GM21717 (cell line): Measurements from ENCODE around the gene SURF2.

Experiments used
- ATAC-seq: cut with Tn5 transposase; IDR thresholded peaks from one replicate; pipeline ENCODE4 v1.9.1; 2021; ENCODE audit warnings: mild to moderate bottlenecking, moderate library complexity; ENCODE audit not compliant: unreplicated experiment

SURF2 gene

DNA sequence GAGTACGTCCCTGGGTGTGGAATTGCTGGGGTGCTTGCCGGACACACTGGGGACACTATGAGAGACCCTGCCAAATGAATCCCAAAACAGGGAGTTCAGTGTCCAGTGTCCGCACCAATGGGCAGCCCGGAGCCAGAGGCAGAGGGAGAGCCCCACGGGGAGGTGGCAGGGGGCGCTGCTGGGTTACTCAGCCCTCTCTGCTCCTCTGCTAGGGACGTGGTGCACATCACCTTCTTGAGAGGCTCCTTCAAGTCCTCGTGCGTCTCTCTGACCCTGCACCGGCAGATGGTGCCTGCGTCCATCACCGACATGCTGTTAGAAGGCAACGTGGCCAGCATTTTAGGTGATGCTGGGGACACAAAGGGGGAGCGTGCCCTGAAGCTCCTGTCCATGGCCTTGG is 40.6 kb downstream of the SURF2 start:
- no peak for ATAC-seq

DNA sequence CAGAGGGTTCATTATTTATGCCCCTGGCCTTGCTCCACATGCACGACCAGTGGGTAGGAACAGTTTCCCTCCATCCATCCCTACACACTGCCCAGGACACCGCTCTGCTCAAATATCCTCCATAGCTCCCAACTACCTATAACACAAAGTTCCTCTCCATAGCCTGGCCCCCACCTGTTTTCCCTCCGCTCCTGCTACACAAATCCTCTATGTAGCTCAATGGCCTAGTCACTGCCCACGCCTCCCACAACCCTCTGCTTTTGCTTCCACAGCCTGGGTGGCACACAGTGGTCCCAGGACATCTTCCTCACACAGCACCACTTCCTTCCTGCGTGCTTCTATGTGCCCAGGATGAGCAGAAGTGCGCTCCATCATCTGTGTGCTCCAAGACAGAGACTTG is 41.0 kb downstream of the SURF2 start:
- no peak for ATAC-seq

DNA sequence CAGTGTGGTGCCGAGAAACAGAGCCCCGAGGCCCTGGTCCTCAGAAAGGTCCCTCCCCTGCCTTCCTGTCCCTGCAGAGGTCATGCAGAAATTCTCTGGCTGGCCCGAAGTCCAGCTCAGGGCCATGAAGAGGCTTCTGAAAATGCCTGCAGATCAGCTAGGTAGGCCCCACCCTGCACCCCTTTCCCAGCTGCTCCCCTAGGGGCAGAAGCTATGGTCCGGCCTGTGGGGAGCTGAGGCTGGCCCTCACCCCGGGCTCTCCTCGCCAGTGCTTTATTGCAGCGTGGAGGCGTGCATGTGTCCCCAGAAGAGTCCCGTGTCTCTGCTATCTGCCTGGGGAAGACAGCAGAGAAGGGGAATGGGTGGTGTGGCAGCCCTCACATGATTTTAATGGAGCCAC is 41.5 kb downstream of the SURF2 start:
- no peak for ATAC-seq

DNA sequence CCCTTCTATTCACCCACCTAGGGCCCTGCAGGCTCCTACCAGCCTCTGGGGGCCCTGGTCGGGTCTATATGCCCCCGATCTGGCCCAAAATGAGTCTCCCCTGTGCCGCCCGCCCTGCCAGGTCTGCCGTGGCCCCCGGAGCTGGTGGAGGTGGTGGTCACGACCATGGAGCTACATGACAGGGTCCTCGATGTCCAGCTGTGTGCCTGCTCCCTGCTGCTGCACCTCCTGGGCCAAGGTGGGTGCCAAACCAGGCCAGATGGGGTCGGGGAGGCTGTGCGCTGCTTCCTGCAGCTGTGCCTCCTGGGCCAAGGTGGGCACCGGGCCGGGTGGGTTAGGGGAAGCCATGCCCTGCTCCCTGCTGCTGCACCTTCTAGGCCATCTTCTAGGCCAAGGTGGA is 43.9 kb downstream of the SURF2 start:
- ATAC-seq = no peak

DNA sequence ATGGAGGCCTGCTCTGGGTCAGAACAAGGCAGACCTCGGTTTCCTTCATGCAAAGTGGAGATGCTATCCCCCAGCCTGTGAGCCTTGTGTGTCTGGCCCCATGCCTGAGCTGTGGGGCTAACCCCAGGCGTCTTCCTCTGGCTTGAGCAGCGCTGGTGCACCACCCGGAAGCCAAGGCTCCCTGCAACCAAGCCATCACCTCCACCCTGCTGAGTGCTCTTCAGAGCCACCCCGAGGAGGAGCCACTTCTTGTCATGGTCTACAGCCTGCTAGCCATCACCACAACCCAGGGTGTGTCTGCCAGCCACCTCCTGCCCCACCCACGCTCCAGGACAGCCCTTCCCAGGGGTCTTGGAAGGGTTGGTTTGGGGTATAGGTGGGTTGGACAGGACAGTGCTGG is 45.2 kb downstream of the SURF2 start:
- ATAC-seq = no peak

DNA sequence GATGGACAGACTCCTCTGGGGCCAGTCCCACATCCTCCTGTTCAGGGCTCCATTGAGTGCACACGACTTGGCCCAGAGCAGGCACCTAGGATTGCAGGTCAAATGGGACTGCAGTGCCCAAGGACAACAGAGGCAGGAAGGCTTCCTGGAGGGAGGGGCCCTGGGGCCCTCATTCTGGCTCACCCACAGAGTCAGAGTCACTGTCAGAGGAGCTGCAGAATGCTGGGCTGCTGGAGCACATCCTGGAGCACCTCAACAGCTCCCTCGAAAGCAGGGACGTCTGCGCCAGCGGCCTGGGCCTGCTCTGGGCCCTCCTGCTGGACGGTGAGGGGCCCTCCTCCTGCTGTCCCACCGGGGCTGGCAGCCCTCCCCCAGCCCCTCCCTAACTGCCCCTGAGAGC is 46.3 kb downstream of the SURF2 start:
- no peak for ATAC-seq

DNA sequence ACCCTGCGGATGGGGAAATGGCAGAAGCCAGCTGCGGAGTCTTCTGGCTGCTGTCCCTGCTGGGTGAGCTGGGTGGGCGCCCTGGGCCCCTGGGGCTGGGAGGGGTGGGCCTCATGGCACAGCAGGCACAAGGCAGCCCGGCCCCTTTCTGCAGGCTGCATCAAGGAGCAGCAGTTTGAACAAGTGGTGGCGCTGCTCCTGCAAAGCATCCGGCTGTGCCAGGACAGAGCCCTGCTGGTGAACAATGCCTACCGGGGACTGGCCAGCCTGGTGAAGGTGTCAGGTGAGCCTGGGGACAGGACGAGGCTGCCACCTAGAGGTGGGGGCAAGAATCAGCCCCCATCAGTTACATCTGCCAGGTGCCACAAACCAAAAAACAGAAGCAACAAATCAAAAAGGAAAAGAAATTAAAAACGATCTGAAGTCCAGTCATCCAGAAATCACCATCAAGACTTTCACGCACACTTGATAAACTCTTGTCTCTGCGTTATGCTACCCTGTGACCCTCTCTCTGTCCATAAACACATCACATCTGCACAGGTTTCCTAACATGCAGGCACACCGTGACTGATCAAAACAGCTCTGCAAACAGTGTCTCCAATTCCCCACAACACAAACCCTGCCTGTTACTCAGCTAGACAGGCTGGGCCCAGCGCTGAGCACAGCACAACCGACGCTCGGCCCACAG is 47.6 kb downstream of the SURF2 start:
- no peak for ATAC-seq

DNA sequence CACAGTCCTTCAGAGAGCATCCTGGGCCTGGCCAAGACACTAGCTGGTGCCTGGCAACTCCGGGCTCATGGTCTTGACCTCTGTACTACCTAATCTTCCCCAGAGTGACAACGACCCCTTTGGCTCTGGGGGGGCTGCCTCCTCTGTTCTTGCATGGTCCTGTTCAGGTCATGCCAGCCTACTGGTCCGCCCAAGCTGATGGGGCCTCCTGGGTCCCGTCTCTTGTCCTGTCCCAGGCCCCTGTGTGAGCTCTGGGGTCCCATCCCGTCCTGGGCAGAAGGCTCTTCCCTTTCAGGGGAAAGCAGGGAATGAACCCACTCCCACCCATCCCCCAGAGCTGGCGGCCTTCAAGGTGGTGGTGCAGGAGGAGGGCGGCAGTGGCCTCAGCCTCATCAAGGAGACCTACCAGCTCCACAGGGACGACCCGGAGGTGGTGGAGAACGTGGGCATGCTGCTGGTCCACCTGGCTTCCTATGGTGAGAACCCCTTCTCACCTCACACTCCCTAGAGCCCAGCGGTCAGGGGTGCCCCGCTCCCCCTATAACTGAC is 48.2 kb downstream of the SURF2 start:
- ATAC-seq = no peak

DNA sequence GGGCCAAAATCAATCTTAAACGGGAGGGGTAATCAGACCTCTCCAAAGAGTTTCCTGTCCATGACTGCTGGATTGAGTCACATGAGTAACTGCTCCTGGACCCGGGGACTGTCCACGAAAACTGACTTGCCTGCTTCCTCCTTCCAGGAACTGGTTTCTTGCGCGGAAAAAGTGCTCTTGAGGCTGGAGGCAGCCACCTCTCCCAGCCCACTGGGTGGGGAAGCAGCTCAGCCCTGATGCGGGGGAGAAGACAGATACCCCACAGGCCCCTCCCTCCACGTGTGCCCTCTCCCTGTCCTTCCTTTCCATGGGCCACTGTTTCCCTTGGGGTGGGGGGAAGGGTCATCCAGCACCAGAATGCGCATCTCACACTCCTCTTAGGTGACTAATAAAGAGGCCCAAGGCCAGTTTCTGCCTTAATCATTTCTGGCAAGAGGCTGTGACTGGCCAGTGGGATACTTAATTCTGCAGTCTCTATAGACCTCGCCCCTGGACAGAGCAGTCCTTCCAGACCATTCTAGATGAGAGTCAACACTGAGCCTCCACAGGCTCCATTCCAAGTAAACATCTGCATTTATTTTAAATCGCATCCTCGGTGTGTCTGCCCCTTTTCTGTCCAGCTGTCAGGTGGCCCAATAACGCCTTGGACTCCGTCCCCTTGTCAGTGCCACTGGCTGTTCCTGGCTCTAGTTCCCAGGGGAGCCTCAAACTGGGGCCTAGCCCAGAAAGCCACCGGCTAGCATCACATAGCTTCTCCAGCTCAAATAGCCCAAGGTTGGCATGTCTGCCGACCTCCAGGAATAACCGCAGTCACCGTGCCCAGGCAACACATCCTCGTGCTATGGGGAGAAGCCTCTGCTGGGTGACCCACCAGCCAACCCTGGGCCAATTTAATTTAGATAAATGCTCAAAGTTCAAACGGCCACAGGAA is 49.4 kb downstream of the SURF2 start:
- no peak for ATAC-seq

DNA sequence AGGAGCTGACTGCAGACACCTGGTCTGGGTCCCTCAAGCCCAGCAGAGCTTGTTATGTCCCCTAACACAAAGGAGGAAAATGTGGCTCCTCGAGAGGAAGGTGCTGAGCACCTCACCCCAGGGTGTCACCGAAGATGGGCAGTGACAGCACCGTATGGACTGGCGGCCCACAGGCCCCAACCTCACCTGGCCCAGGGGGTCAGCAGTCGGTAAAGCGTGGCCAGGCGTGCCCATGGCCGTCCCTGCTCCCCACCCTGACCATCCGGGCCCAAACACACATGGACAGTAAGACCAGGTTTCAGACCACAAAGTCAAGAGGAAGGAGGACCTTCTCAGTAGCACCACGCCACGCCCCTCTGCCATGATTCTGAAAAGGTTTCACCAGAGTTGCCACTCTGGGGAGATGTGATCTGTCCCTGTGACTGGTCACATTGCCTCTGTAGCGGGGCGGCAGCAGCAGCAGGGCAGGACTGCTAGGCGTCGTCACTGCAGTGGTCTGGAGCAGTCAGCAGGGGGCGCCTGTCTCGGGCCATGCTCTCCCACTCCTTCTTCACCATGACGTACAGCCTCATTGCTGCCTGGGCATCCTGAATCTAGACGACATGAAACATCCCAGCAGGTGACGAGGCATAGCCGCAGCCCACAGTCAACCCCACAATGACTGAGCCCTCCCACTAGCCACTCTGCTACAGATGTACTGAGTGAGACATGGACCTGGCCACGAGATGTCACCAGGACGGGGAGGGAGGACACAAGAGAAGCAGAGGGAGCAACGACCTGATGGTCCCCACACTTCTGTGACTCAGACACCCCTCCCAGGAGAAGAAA is 50.3 kb downstream of the SURF2 start:
- no peak for ATAC-seq

DNA sequence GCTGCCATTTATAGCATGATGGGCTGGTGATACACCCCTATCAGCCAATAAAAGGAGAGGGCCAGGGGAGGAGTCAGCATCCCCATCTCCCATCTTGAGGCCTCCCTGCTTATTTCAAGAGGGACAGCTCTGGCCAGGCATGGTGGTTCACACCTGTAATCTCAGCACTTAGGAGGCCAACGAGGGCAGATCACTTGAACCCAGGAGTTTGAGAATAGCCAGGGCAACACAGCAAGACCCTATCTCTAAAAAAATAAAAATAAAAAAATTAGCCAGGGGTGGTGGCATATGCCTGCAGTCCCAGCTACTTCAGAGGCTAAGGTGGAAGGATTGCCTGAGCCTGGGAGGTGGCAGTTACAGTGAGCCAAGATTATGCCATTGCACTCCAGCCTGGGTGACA is 51.7 kb downstream of the SURF2 start:
- ATAC-seq = no peak
